OCI-LY7 (cell line): ENCODE measurements around the gene ZCWPW2. TPM values are rescaled to one million over a fixed set of nuclear protein-coding genes. Genes with fewer than 3 reads are reported as not detected.

Experiments used
- BruUV-seq: library from RNA; stranded (reverse); fragments of 400-500 nt; replicated peaks from 2 replicates; lab custom pipeline; 2021; lab: Mats Ljungman, UMichigan
- CTCF ChIA-PET: fragments of 300-600 bp; sonication (Branson Sonifier 250); formaldehyde crosslinking; loops from one replicate; lab custom pipeline; 2022; ENCODE audit warnings: antibody characterized with exemption; ENCODE audit not compliant: unreplicated experiment; lab: Charles Lee
- POLR2A ChIA-PET: fragments of 300-600 bp; sonication (Branson Sonifier 250); formaldehyde crosslinking; loops from one replicate; lab custom pipeline; 2022; ENCODE audit warnings: antibody characterized with exemption; lab: Charles Lee
- DNase-seq: peaks from one replicate; pipeline ENCODE4 v3.0.0-alpha.2; 2015; ENCODE audit warnings: low spot score
- H2AFZ ChIP-seq: fragments of 200-600 bp; sonication (generic), shearing (Covaris generic); 2 replicates; pipeline ENCODE4 v1.6.1; 2014; ENCODE audit warnings: mild to moderate bottlenecking, antibody characterized with exemption, low read length, moderate library complexity
- H3K27ac ChIP-seq: fragments of 200-600 bp; sonication (generic); 2 replicates; pipeline ENCODE4 v1.5.1; 2014; ENCODE audit warnings: mixed run types, low read depth, mild to moderate bottlenecking, moderate library complexity, low read length, inconsistent platforms; ENCODE audit not compliant: poor library complexity, severe bottlenecking
- H3K36me3 ChIP-seq: fragments of 200-600 bp; sonication (generic); 2 replicates; pipeline ENCODE4 v1.6.1; 2014; ENCODE audit warnings: mild to moderate bottlenecking, antibody characterized with exemption, low read length, moderate library complexity, mixed read lengths; ENCODE audit not compliant: insufficient read depth
- H3K4me1 ChIP-seq: fragments of 200-600 bp; sonication (generic); 2 replicates; pipeline ENCODE4 v1.5.1; 2014; ENCODE audit warnings: mild to moderate bottlenecking, low read length; ENCODE audit not compliant: insufficient read depth, poor library complexity, severe bottlenecking
- H3K4me2 ChIP-seq: fragments of 200-600 bp; sonication (generic); 2 replicates; pipeline ENCODE4 v1.6.1; 2014; ENCODE audit warnings: mild to moderate bottlenecking, low read length
- H3K4me3 ChIP-seq: fragments of 200-600 bp; sonication (generic); 2 replicates; pipeline ENCODE4 v1.5.1; 2014; ENCODE audit warnings: mild to moderate bottlenecking, low read depth, low read length; ENCODE audit not compliant: poor library complexity, severe bottlenecking
- H3K79me2 ChIP-seq: fragments of 200-600 bp; sonication (generic); 2 replicates; pipeline ENCODE4 v1.6.1; 2016; ENCODE audit warnings: low read depth, mild to moderate bottlenecking, low read length, moderate library complexity, mixed read lengths; ENCODE audit not compliant: insufficient read depth
- H3K9me2 ChIP-seq: fragments of 200-600 bp; sonication (generic); 2 replicates; pipeline ENCODE4 v1.6.1; 2016; ENCODE audit warnings: mild to moderate bottlenecking, low read length, mixed read lengths; ENCODE audit not compliant: insufficient read depth
- H3K9me3 ChIP-seq: fragments of 200-600 bp; sonication (generic); 2 replicates; pipeline ENCODE4 v1.6.1; 2014; ENCODE audit warnings: mild to moderate bottlenecking, mixed run types, low read length, mixed read lengths
- H4K20me1 ChIP-seq: fragments of 200-600 bp; sonication (generic); 2 replicates; pipeline ENCODE4 v1.6.1; 2014; ENCODE audit warnings: mild to moderate bottlenecking, antibody characterized with exemption, low read length, moderate library complexity, mixed read lengths; ENCODE audit not compliant: insufficient read depth
- EZH2phosphoT487 ChIP-seq: fragments of 200-600 bp; sonication (generic); IDR thresholded peaks from 2 replicates; pipeline ENCODE4 v1.6.1; 2018; ENCODE audit warnings: low read depth, borderline replicate concordance, mild to moderate bottlenecking, mixed run types, antibody characterized with exemption, low read length, moderate library complexity, mixed read lengths
- intact Hi-C: fragments of 100-400 bp; cut with micrococcal nuclease; formaldehyde crosslinking; loops from one replicate; pipeline ENCODE4 v1.10.0; 2022; ENCODE audit not compliant: unreplicated experiment
- total RNA-seq, 2 experiments: library from RNA; depleted of rRNA in 1 of 2; stranded (reverse); fragments of >200 nt in 1 of 2; shearing (Covaris generic) in 1 of 2; gene quantifications; 2 replicates each; pipeline ENCODE4 v1.2.3, GENCODE V29; 2014 to 2022
- TF ChIP-seq, protein P1 (sequence below): fragments of 200-600 bp; sonication (generic); conservative IDR thresholded peaks from 2 replicates; pipeline ENCODE4 v1.5.1; 2014; ENCODE audit warnings: mild to moderate bottlenecking, antibody characterized with exemption, low read length, moderate library complexity, mixed read lengths

Gene ZCWPW2
- total RNA-seq, 2 experiments from 2014 or later = 0.32 TPM; not detected in 1

DNA sequence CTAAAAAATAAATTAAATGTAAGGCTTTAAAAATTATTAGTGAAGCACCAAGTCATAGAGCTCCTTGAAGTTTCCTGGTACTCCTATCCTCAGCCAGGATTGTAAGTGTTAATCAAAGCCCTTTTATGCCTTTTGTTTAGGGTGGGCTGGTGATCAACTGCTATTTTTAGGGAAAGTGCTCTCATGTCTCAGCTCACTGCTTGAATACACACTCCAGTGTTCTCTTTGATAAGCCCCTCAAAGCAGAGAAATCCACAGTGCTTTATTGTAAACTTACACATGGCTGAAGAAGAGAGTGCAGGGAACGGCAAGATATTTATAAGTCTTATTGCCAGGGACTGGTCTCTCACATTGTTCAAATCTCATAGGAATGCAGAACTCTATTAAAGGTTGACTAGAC, 156.5 kb downstream of the ZCWPW2 start:
- H2AFZ ChIP-seq = no peak overlapping the region
- intact Hi-C loops = no loop called here
- ChIA-PET POLR2A (no interaction called here), CTCF (no interaction called here)
- H3K4me3 ChIP-seq = no peak overlapping the region
- H3K9me3 ChIP-seq = no peaks in the 10 kb centered on the region
- no peak overlapping the region for H3K4me2 ChIP-seq
- no TSS peak for BruUV-seq
- TF ChIP-seq, protein P1, sequence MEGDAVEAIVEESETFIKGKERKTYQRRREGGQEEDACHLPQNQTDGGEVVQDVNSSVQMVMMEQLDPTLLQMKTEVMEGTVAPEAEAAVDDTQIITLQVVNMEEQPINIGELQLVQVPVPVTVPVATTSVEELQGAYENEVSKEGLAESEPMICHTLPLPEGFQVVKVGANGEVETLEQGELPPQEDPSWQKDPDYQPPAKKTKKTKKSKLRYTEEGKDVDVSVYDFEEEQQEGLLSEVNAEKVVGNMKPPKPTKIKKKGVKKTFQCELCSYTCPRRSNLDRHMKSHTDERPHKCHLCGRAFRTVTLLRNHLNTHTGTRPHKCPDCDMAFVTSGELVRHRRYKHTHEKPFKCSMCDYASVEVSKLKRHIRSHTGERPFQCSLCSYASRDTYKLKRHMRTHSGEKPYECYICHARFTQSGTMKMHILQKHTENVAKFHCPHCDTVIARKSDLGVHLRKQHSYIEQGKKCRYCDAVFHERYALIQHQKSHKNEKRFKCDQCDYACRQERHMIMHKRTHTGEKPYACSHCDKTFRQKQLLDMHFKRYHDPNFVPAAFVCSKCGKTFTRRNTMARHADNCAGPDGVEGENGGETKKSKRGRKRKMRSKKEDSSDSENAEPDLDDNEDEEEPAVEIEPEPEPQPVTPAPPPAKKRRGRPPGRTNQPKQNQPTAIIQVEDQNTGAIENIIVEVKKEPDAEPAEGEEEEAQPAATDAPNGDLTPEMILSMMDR = no peak
- TF ChIP-seq EZH2phosphoT487 = no peak
- no peaks in the 10 kb centered on the region for H3K79me2 ChIP-seq
- no peak overlapping the region for H3K27ac ChIP-seq
- no peaks in the 10 kb centered on the region for H3K36me3 ChIP-seq
- no peak for DNase-seq
- H3K4me1 ChIP-seq = no peaks in the 10 kb centered on the region
- H4K20me1 ChIP-seq = no peaks in the 10 kb centered on the region
- H3K9me2 ChIP-seq = no peaks in the 10 kb centered on the region

GRCh38 chr3:28521663-28522062, 173.1 kb downstream of the ZCWPW2 start:
- intact Hi-C loops = no loop called here
- H3K36me3 ChIP-seq = no peaks in the 10 kb centered on the region
- H2AFZ ChIP-seq = no peak overlapping the region
- TF ChIP-seq EZH2phosphoT487 = no peak
- TF ChIP-seq, protein P1 = no peak
- no peak overlapping the region for H3K4me3 ChIP-seq
- H3K9me2 ChIP-seq = no peaks in the 10 kb centered on the region
- no peaks in the 10 kb centered on the region for H3K9me3 ChIP-seq
- DNase-seq = no peak
- no TSS peak for BruUV-seq
- no peaks in the 10 kb centered on the region for H3K79me2 ChIP-seq
- no peaks in the 10 kb centered on the region for H4K20me1 ChIP-seq
- H3K4me2 ChIP-seq = no peak overlapping the region
- no peaks in the 10 kb centered on the region for H3K4me1 ChIP-seq
- H3K27ac ChIP-seq = no peak overlapping the region
- ChIA-PET CTCF (no interaction called here), POLR2A (interaction anchor here (0.7 kb wide), 1 partner anchor 1258 kb away, joined by 3 read pairs; no protein-coding TSS in a partner anchor)

DNA sequence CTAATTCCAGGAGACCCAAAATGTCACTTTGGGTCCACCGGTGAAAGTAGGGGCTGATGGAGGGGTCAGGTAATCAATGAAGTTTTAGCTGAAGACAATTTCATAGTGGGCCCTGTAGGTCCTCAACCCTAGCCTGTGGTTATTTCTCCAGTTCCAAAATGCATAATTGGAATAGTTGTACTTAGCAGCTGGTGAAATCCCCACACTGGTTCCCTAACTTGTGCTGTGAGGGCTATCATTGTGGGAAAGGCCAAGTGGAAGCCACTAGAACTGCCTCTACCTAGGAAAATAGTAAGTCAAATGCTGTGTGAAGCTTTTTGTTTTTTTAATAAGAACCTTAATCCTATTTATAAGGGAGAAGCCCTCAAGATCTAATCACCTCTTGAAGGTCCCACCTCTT, 193.8 kb downstream of the ZCWPW2 start:
- intact Hi-C loops = no loop called here
- H3K4me3 ChIP-seq = no peak overlapping the region
- H2AFZ ChIP-seq = no peak overlapping the region
- no peak overlapping the region for H3K4me2 ChIP-seq
- H3K4me1 ChIP-seq = no peaks in the 10 kb centered on the region
- H3K9me2 ChIP-seq = no peaks in the 10 kb centered on the region
- no peaks in the 10 kb centered on the region for H4K20me1 ChIP-seq
- no peaks in the 10 kb centered on the region for H3K79me2 ChIP-seq
- no peaks in the 10 kb centered on the region for H3K36me3 ChIP-seq
- no peaks in the 10 kb centered on the region for H3K9me3 ChIP-seq
- BruUV-seq = no TSS peak
- H3K27ac ChIP-seq = no peak overlapping the region
- CTCF ChIA-PET = no interaction called here
- no peak for DNase-seq
- POLR2A ChIA-PET = no interaction called here
- TF ChIP-seq, protein P1 = no peak
